ENCODE measurements around the gene UGT1A1.

UGT1A1 gene

GRCh38 chr2:233758849-233759248 is 1.2 kb upstream of the UGT1A1 start:
- no peak for DNase-seq

GRCh38 chr2:233761040-233761769 is 1.1 kb downstream of the UGT1A1 start:
- no peak for DNase-seq

GRCh38 chr2:233764264-233764663 is 4.2 kb downstream of the UGT1A1 start:
- DNase-seq = no peak

GRCh38 chr2:233764761-233765160 is 4.7 kb downstream of the UGT1A1 start:
- no peak for DNase-seq

GRCh38 chr2:233766416-233766815 is 6.3 kb downstream of the UGT1A1 start:
- no peak for DNase-seq

GRCh38 chr2:233768076-233768475 is 8.0 kb downstream of the UGT1A1 start:
- DNase-seq = no peak

- no peak for DNase-seq
These were observed 9.2 kb downstream of the UGT1A1 start for GRCh38 chr2:233769260-233769659.

GRCh38 chr2:233772153-233772552 is 12.1 kb downstream of the UGT1A1 start:
- no peak for DNase-seq

- DNase-seq = no peak
These were observed 12.5 kb downstream of the UGT1A1 start for GRCh38 chr2:233772583-233772982.

GRCh38 chr2:233773854-233774253 is 13.8 kb downstream of the UGT1A1 start:
- DNase-seq = no peak

GRCh38 chr2:233775414-233775813 is 15.3 kb downstream of the UGT1A1 start:
- no peak for DNase-seq

- no peak for DNase-seq
These were observed 18.0 kb downstream of the UGT1A1 start, which contains the start of gene MROH2A for GRCh38 chr2:233778030-233778429. MROH2A (plus strand) TSS chr2:233778330; CDS start chr2:233779359, 1,029 bp downstream.

GRCh38 chr2:233779722-233780121 is 19.7 kb downstream of the UGT1A1 start:
- no peak for DNase-seq

GRCh38 chr2:233780771-233781170 is 20.7 kb downstream of the UGT1A1 start:
- DNase-seq = no peak

GRCh38 chr2:233789554-233789953 is 29.5 kb downstream of the UGT1A1 start:
- no peak for DNase-seq

GRCh38 chr2:233791151-233791882 is 31.2 kb downstream of the UGT1A1 start:
- DNase-seq = no peak

- no peak for DNase-seq
These were observed 31.8 kb downstream of the UGT1A1 start for GRCh38 chr2:233791883-233792329.

- DNase-seq = no peak
These were observed 32.6 kb downstream of the UGT1A1 start for GRCh38 chr2:233792720-233793119.

- DNase-seq = no peak
These were observed 33.5 kb downstream of the UGT1A1 start for GRCh38 chr2:233793465-233794127.

GRCh38 chr2:233794128-233794658 is 34.1 kb downstream of the UGT1A1 start:
- no peak for DNase-seq

GRCh38 chr2:233795735-233796171 is 35.7 kb downstream of the UGT1A1 start:
- no peak for DNase-seq

- no peak for DNase-seq
These were observed 36.2 kb downstream of the UGT1A1 start for GRCh38 chr2:233796254-233796653.
